Omental fat pad (tissue), 4 donors: ENCODE results near the gene NUP88. TPM values are rescaled to one million over a fixed set of nuclear protein-coding genes. Genes with fewer than 3 reads are reported as not detected.
A peak's percentile ranks its signal among the peaks of the same experiment; 100 is the strongest.

Source experiments
- ATAC-seq: fragments of 150-250 bp; one replicate; pipeline ENCODE4 v1.9.1; 2016; ENCODE audit warnings: mild to moderate bottlenecking, moderate library complexity; ENCODE audit not compliant: low FRiP score
- DNase-seq: peaks from one replicate; pipeline ENCODE4 v3.0.0-alpha.2; 2019; ENCODE audit warnings: low spot score
- total RNA-seq, 4 donors: library from RNA; depleted of rRNA; stranded (reverse); fragments of >200 nt; gene quantifications; one replicate each; pipeline ENCODE4 v1.1.0, GENCODE V29; 2016
- TF ChIP-seq, protein P1 (sequence below), 3 donors: fragments of 450-650 bp; IDR thresholded peaks; one replicate each; pipeline ENCODE4 v1.5.1; 2016 to 2017; ENCODE audit warnings: antibody characterized with exemption in 3 of 3, mild to moderate bottlenecking in 3 of 3, moderate library complexity in 2 of 3

The NUP88 gene
- total RNA-seq, 4 donors from 2014 or later, result 61.6 to 92.3 (median 70.6) TPM

DNA sequence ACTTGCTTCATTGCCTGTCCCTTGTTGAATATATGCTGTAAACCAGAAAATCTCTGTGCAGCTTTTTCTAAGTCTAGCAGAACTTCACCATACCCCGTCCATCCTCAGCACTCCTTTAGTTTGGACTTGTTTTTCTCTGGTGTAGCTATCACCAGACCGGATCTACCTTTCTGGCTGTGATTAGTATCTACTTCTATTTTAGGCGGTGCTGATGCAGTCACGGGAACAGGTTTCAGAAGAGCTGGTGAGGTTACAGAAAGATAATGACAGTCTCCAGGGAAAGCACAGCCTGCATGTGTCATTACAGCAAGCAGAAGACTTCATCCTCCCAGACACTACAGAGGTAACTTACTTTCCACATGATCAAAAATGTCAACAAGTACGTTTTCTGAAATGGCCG lies 46.4 kb downstream of the NUP88 start:
- DNase-seq (no peak), ATAC-seq (no peak)
- TF ChIP-seq, protein P1, sequence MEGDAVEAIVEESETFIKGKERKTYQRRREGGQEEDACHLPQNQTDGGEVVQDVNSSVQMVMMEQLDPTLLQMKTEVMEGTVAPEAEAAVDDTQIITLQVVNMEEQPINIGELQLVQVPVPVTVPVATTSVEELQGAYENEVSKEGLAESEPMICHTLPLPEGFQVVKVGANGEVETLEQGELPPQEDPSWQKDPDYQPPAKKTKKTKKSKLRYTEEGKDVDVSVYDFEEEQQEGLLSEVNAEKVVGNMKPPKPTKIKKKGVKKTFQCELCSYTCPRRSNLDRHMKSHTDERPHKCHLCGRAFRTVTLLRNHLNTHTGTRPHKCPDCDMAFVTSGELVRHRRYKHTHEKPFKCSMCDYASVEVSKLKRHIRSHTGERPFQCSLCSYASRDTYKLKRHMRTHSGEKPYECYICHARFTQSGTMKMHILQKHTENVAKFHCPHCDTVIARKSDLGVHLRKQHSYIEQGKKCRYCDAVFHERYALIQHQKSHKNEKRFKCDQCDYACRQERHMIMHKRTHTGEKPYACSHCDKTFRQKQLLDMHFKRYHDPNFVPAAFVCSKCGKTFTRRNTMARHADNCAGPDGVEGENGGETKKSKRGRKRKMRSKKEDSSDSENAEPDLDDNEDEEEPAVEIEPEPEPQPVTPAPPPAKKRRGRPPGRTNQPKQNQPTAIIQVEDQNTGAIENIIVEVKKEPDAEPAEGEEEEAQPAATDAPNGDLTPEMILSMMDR (IDR thresholded peaks at IDR 0.05), result no peak

DNA sequence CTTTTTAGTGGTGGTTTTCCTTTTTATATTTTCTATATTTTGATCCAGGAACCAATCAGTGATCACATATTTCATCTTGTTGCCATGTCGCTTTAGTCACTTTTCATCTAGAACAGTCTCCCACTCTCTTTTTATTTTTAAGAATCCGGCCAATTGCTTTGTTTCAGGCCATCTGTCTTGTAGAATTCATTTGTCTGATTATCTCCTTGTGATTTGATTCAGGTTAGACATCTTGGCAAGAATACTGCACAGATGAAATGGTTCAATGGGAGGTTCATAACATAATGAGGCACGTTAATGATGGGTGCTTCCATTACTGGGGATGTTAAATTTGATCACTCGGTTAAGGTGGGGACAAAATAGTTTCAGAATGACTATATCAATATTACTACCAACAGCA lies 49.1 kb downstream of the NUP88 start:
- no peak for DNase-seq
- TF ChIP-seq, protein P1 (IDR thresholded peaks at IDR 0.05), result no peak

DNA sequence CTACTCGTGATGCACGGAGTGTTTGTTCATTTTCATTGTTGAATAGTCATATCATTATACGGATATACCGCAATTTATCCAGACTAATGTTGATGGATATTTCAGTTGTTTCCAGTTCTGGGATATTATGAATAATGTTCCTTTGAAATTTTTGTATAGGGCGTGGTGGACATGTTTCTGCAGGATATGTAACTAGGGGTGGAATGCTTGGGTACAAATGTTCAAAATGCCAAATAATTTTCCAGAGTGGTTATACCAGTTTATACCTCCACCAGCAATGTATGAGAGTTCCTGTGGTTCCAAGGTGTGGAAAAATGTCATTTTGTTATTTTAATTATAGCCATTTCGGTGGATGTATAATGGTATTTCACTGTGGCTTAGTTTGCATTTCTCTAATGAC lies 53.6 kb downstream of the NUP88 start:
- TF ChIP-seq, protein P1 (IDR thresholded peaks at IDR 0.05), result no peak
- DNase-seq (no peak), ATAC-seq (no peak)

More for the DNA sequence above, 49.1 kb downstream of the NUP88 start:
- ATAC-seq, result no peak

DNA sequence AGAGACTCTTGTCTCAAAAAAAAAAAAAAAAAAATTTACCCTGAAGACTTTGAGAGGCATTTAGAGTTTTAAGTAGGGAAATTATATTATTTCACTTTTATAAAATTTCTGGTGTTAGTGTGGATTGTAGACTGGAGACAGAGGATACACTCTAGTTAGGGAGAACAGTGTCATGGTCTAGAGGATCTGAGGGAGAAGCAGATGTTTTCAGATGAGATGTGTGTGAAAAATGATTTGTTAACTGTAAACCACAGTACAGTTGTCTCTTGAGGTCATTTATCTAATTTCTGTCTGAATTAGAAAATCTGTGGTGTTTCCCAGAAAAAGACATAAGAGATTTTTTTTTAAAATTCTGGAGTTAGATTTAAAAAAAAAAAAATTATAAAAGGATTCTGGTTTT lies 54.8 kb downstream of the NUP88 start:
- no peak for ATAC-seq
- TF ChIP-seq, protein P1 (IDR thresholded peaks at IDR 0.05), result no peak

DNA sequence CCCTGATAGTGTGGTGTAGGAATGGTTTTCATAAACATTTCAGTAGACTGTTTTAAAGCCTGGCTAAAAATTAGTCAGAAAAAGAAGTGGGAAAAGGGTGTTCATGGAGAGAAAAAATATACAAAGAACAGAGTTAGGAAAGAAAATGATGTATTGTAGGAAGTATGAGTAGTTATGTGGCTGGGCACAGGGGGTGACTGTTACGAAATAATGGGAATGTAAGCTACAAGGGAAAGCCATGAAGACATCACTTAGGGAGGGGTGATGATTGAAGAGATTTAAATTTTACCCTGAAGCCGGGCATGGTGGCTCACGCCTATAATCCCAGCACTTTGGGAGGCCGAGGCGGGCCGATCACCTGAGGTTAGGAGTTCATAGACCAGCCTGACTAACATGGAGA lies 55.3 kb downstream of the NUP88 start:
- DNase-seq (no peak), ATAC-seq (peak; percentile 51)
- TF ChIP-seq, protein P1 (IDR thresholded peaks at IDR 0.05), result no peak

More for the DNA sequence above, 54.8 kb downstream of the NUP88 start:
- DNase-seq, result no peak

DNA sequence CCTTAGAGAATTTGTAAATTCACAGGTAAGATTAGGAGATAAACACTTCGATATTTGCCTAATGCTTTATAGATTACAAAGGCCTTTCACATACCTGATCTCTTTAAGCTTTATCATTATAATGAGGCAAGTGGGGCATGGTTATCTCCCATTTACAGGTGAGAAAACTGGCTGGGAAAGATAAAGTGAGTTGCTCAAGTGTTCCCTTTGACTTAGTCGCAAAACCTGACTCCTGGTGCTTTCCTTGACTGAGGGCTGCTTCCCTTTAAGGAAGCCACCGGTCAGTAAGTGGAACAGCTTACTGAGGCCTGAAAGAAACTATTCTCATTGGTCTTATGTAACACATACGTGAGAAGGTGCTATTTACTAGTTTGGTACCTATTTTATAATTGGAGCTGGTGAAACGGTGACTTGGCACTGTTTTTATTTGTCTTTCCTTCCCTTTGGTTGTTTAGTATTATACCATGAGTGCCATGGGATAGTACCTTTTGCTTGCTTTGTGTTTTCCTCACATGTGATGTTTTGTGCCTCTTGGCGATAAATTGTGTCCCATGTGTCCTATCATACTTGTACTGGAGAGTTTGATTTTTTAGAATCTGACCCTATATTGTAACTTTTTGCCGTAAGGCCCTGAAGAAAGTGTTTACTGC lies 57.2 kb downstream of the NUP88 start:
- TF ChIP-seq, protein P1 (IDR thresholded peaks at IDR 0.05), result no peak
- ATAC-seq (no peak), DNase-seq (no peak)

DNA sequence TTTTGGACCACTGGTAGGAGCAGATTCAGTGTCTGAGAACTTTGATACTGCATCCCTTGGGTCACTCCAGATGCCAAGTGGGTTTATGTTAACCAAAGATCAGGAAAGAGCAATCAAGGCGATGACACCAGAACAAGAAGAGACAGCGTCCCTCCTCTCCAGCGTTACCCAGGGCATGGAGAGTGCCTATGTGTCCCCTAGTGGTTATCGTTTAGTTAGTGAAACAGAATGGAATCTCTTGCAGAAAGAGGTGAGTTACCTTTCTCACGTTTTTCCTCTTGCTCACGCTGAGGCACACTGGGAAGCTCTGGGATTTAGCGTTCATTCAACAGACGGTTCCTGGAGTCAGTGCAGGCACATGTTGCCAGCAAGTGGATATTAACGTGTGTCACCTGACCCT lies 58.0 kb downstream of the NUP88 start:
- DNase-seq (no peak), ATAC-seq (no peak)
- TF ChIP-seq, protein P1 (IDR thresholded peaks at IDR 0.05), result no peak
